K562 (cell line): ENCODE results near the gene MINDY4. TPM values are rescaled to one million over a fixed set of nuclear protein-coding genes. Genes with fewer than 3 reads are reported as not detected.
A peak's percentile ranks its signal among the peaks of the same experiment; 100 is the strongest.

Source experiments
- ARID2 ChIP-seq: fragments of 450-650 bp; IDR thresholded peaks from 2 replicates; pipeline ENCODE4 v1.6.1; 2017; ENCODE audit warnings: antibody characterized with exemption, mild to moderate bottlenecking
- CC2D1A ChIP-seq: fragments of 450-650 bp; IDR thresholded peaks from 2 replicates; pipeline ENCODE4 v1.6.1; 2017; ENCODE audit warnings: mild to moderate bottlenecking
- GABPB1 ChIP-seq: sonication (generic); formaldehyde crosslinking; IDR thresholded peaks from 2 replicates; pipeline ENCODE4 v1.8.0; 2022; ENCODE audit warnings: mild to moderate bottlenecking, missing genetic modification reagents
- KLF16 ChIP-seq: IDR thresholded peaks from 2 replicates; pipeline ENCODE4 v1.6.1; 2016; ENCODE audit warnings: antibody characterized with exemption
- MYC ChIP-seq, 2 experiments: fragments of 250-450 bp in 1 of 2; sonication (Bioruptor Pico) in 1 of 2; IDR thresholded peaks; 2 replicates each; pipeline versions ENCODE4 v1.5.1 to v1.6.1; 2012 to 2021; ENCODE audit warnings: low read depth in 2 of 2, borderline replicate concordance in 1 of 2, improper control_type of control experiment in 1 of 2, low read length in 1 of 2, mild to moderate bottlenecking in 1 of 2, moderate library complexity in 1 of 2
- MYNN ChIP-seq, 2 experiments: sonication (generic); formaldehyde crosslinking in 1 of 2; IDR thresholded peaks; 2 replicates each; pipeline versions ENCODE4 v1.5.0 to v1.6.1; 2016 to 2020; ENCODE audit warnings: antibody characterized with exemption in 1 of 2, missing genetic modification reagents in 1 of 2
- SIN3B ChIP-seq: fragments of 450-650 bp; IDR thresholded peaks from 2 replicates; pipeline ENCODE4 v1.6.1; 2017; ENCODE audit warnings: low read depth, mild to moderate bottlenecking, moderate library complexity
- SMC3 ChIP-seq: conservative IDR thresholded peaks from 2 replicates; pipeline ENCODE4 v1.6.1; 2011; ENCODE audit warnings: low read depth, low read length, improper control_type of control experiment; ENCODE audit not compliant: insufficient read depth
- TEAD1 ChIP-seq, 2 experiments: fragments of 450-650 bp in 1 of 2; sonication (generic) in 1 of 2; formaldehyde crosslinking; IDR thresholded peaks; 2 replicates each; pipeline versions ENCODE4 v1.4.0 to v1.8.0; 2020 to 2022; ENCODE audit warnings: mild to moderate bottlenecking in 2 of 2, missing genetic modification reagents in 1 of 2
- XRCC5 ChIP-seq: fragments of 200-400 bp; formaldehyde crosslinking; IDR thresholded peaks from 2 replicates; pipeline ENCODE4 v1.6.1; 2017; ENCODE audit warnings: low read depth, mild to moderate bottlenecking, low read length
- ZNF24 ChIP-seq: fragments of 450-650 bp; IDR thresholded peaks from 2 replicates; pipeline ENCODE4 v1.6.1; 2016
- polyA plus RNA-seq, 8 experiments: library from polyadenylated mRNA; depleted of rRNA in 4 of 8; stranded (reverse) in 5 of 8; unstranded in 3 of 8; fragments of >200 nt; fragmentation: Nextera tagmentation in 2 of 8; fragmentation: Illumina TruSeq in 1 of 8; extraction: Ambion mirVana in 2 of 8; extraction: Trizol in 1 of 8; gene quantifications; 2 replicates each; pipeline versions ENCODE4 v1.2.1 to v1.2.3, GENCODE V29; 2011 to 2014; ENCODE audit warnings: inconsistent platforms in 1 of 8, missing spikeins in 1 of 8
- total RNA-seq, 7 experiments: library from RNA; depleted of rRNA in 6 of 7; stranded (reverse); fragments of >200 nt in 6 of 7; fragmentation: Illumina TruSeq in 2 of 7; extraction: Trizol in 2 of 7; gene quantifications; 2 replicates each; pipeline versions ENCODE4 v1.2.1 to v1.2.3, GENCODE V29; 2011 to 2021; ENCODE audit warnings: low replicate concordance in 1 of 7
- TF ChIP-seq, protein P1 (sequence below): fragments of 450-650 bp; IDR thresholded peaks from 2 replicates; pipeline ENCODE4 v1.7.1; 2018; ENCODE audit warnings: mild to moderate bottlenecking, low read depth; ENCODE audit not compliant: partially characterized antibody
- TF ChIP-seq, protein P2 (sequence below): fragments of 450-650 bp; IDR thresholded peaks from 2 replicates; pipeline ENCODE4 v1.6.1; 2016
- TF ChIP-seq, protein P3 (sequence below): fragments of 250-450 bp; sonication (Bioruptor Pico); IDR thresholded peaks from 2 replicates; pipeline ENCODE4 v1.8.0; 2021; ENCODE audit warnings: mild to moderate bottlenecking, moderate library complexity
- TF ChIP-seq, protein P4 (sequence below): IDR thresholded peaks from 2 replicates; pipeline ENCODE4 v1.6.1; 2011; ENCODE audit warnings: borderline replicate concordance, low read depth, mild to moderate bottlenecking, moderate library complexity, low read length; ENCODE audit not compliant: insufficient read depth, poor library complexity, severe bottlenecking
- TF ChIP-seq, protein P5 (sequence below), 3 experiments: IDR thresholded peaks in 2 of 3; conservative IDR thresholded peaks in 1 of 3; 2 replicates each; pipeline ENCODE4 v1.5.1; 2011 to 2012; ENCODE audit warnings: low read length in 3 of 3, mild to moderate bottlenecking in 3 of 3, control low read depth in 2 of 3, improper control_type of control experiment in 1 of 3, inconsistent platforms in 1 of 3, low read depth in 1 of 3, mixed read lengths in 1 of 3, moderate library complexity in 1 of 3; ENCODE audit not compliant: insufficient read depth in 2 of 3

Gene MINDY4
- total and polyA plus RNA-seq, 9 of the 15 experiments (the other 6 are each of a cell fraction or from before 2014, with no cell fraction given): 2.1 to 16.7 (median 11.0) TPM

DNA sequence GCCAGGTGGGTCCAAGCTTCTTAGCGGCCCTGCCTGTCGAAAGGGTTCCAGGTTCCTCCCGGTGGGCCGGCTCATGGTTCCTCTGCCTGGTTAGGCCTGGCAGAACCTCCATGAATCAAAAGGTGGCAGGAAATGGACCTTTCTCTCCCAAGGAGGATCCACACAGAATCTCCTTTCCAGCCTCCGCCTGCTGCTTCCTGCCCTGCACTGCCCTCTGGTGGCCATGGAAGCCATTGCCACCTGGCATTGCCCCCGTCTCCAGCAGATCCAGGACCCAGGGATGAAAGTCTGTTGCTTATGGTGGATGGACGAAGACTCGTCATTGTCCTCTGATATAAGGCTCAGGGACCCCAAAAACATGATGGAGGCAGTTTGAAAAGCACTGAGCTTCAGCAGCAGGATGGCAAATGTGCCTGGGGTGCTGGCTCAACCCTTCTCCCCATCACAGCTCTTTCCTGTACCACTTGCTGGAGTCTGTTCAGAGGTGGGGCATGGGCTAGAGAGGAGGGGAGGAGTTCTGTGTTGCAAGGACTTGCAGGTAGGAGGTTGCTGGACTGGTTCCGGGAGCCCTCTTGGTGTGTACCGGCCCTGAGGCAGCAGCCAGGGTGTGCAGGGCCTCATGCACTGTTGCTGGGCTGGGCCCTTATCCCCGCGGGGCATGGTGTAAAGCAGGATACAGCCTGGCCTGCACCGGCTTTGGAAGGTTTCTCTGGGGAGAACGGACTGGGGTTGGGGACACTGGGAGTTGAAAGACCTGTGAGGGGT lies 30.6 kb upstream of the MINDY4 start (continued):
- TF ChIP-seq, protein P1, sequence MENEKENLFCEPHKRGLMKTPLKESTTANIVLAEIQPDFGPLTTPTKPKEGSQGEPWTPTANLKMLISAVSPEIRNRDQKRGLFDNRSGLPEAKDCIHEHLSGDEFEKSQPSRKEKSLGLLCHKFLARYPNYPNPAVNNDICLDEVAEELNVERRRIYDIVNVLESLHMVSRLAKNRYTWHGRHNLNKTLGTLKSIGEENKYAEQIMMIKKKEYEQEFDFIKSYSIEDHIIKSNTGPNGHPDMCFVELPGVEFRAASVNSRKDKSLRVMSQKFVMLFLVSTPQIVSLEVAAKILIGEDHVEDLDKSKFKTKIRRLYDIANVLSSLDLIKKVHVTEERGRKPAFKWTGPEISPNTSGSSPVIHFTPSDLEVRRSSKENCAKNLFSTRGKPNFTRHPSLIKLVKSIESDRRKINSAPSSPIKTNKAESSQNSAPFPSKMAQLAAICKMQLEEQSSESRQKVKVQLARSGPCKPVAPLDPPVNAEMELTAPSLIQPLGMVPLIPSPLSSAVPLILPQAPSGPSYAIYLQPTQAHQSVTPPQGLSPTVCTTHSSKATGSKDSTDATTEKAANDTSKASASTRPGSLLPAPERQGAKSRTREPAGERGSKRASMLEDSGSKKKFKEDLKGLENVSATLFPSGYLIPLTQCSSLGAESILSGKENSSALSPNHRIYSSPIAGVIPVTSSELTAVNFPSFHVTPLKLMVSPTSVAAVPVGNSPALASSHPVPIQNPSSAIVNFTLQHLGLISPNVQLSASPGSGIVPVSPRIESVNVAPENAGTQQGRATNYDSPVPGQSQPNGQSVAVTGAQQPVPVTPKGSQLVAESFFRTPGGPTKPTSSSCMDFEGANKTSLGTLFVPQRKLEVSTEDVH: no peak
- TF ChIP-seq SIN3B (0 out of 2 replicates have a peak, but pooled peaks have one; percentile 11), TEAD1 (CRISPR knock-in tag; IDR thresholded peaks at IDR 0.05) (peak in 1 of 2 experiments; percentile 68; a peak in 1 of 4 replicates), SMC3 (peak; percentile 93), MYNN (IDR thresholded peaks at IDR 0.05) (peak; percentile 72; the same call in 1 of the 2 replicates), MYNN (CRISPR knock-in tag; IDR thresholded peaks at IDR 0.05) (no peak), XRCC5 (peak; percentile 76; the same call in 1 of the 2 replicates), GABPB1 (no peak; the same call in 1 of the 2 replicates), ZNF24 (0 out of 2 replicates have a peak, but pooled peaks have one; percentile 17), KLF16 (peak; percentile 69; the same call in 1 of the 2 replicates), ARID2 (peak; percentile 75), MYC (IDR thresholded peaks at IDR 0.05; ENCODE audit: low read depth, low read length) (0 out of 2 replicates have a peak, but pooled peaks have one; percentile 19), MYC (CRISPR knock-in tag; IDR thresholded peaks at IDR 0.05; ENCODE audit: borderline replicate concordance, low read depth) (no peak), CC2D1A (peak; percentile 70)
- TF ChIP-seq, protein P2, sequence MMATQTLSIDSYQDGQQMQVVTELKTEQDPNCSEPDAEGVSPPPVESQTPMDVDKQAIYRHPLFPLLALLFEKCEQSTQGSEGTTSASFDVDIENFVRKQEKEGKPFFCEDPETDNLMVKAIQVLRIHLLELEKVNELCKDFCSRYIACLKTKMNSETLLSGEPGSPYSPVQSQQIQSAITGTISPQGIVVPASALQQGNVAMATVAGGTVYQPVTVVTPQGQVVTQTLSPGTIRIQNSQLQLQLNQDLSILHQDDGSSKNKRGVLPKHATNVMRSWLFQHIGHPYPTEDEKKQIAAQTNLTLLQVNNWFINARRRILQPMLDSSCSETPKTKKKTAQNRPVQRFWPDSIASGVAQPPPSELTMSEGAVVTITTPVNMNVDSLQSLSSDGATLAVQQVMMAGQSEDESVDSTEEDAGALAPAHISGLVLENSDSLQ: no peak
- TF ChIP-seq, protein P3, sequence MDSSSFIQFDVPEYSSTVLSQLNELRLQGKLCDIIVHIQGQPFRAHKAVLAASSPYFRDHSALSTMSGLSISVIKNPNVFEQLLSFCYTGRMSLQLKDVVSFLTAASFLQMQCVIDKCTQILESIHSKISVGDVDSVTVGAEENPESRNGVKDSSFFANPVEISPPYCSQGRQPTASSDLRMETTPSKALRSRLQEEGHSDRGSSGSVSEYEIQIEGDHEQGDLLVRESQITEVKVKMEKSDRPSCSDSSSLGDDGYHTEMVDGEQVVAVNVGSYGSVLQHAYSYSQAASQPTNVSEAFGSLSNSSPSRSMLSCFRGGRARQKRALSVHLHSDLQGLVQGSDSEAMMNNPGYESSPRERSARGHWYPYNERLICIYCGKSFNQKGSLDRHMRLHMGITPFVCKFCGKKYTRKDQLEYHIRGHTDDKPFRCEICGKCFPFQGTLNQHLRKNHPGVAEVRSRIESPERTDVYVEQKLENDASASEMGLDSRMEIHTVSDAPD (CRISPR knock-in tag): no peak
- TF ChIP-seq, protein P4, sequence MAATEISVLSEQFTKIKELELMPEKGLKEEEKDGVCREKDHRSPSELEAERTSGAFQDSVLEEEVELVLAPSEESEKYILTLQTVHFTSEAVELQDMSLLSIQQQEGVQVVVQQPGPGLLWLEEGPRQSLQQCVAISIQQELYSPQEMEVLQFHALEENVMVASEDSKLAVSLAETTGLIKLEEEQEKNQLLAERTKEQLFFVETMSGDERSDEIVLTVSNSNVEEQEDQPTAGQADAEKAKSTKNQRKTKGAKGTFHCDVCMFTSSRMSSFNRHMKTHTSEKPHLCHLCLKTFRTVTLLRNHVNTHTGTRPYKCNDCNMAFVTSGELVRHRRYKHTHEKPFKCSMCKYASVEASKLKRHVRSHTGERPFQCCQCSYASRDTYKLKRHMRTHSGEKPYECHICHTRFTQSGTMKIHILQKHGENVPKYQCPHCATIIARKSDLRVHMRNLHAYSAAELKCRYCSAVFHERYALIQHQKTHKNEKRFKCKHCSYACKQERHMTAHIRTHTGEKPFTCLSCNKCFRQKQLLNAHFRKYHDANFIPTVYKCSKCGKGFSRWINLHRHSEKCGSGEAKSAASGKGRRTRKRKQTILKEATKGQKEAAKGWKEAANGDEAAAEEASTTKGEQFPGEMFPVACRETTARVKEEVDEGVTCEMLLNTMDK: peak; percentile 4
- TF ChIP-seq, protein P5, sequence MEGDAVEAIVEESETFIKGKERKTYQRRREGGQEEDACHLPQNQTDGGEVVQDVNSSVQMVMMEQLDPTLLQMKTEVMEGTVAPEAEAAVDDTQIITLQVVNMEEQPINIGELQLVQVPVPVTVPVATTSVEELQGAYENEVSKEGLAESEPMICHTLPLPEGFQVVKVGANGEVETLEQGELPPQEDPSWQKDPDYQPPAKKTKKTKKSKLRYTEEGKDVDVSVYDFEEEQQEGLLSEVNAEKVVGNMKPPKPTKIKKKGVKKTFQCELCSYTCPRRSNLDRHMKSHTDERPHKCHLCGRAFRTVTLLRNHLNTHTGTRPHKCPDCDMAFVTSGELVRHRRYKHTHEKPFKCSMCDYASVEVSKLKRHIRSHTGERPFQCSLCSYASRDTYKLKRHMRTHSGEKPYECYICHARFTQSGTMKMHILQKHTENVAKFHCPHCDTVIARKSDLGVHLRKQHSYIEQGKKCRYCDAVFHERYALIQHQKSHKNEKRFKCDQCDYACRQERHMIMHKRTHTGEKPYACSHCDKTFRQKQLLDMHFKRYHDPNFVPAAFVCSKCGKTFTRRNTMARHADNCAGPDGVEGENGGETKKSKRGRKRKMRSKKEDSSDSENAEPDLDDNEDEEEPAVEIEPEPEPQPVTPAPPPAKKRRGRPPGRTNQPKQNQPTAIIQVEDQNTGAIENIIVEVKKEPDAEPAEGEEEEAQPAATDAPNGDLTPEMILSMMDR (IDR thresholded peaks at IDR 0.05 in 2 of 3, conservative IDR thresholded peaks at IDR 0.05 in 1 of 3; ENCODE audit: insufficient read depth in 2 of 3, low read depth in 1 of 3, low read length in 3 of 3): peak; percentile 91 to 99 (median 96)
